ENCODE measurements around the gene SERPINH1.
A peak's percentile ranks its signal among the peaks of the same experiment; 100 is the strongest.

SERPINH1 gene

DNA sequence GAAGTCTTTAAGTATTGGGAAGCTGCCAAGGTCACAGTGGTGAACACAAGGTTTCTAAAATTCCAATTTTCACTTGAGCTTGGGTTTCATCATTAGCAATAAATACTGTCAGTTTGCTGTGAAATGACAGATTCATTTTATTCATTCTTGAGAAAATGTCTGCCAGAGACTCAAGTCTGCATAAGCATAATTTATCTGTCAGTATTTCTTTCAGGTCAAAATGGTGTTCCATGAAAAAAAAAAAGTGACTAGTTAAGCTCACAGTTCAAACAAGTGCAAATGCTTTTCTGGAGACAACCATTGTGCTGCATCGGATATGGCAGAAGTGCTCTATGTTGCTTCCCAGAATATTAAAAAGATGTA, 28.2 kb upstream of the SERPINH1 start:
- DNase-seq: no peak

- DNase-seq: no peak
Measured at GRCh38 chr11:75534259-75535069, 27.6 kb upstream of the SERPINH1 start.

DNA sequence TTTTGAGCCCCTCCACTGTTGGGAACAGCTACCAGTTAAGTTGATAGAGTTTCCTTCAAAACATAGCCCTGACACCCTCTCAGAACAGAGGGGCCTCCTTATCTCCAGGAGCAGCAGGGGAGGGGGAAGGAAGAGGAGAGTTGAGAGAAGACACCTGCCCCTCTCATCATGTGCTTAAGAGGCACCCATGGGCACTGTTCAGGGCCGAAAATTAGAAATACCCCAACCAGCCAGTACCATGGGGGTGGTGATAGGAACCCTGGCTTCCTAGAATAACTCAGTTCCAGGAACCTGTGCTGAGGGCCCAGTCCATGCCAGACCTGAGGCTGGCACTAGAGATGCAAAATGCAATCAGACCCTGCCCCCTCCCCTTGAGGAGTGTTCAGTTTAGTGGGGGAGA, 27.0 kb upstream of the SERPINH1 start:
- DNase-seq: no peak

- DNase-seq: peak; percentile 44
Measured at GRCh38 chr11:75536786-75537641, 25.0 kb upstream of the SERPINH1 start.

- no peak for DNase-seq
Measured at GRCh38 chr11:75537740-75538139, 24.3 kb upstream of the SERPINH1 start.

DNA sequence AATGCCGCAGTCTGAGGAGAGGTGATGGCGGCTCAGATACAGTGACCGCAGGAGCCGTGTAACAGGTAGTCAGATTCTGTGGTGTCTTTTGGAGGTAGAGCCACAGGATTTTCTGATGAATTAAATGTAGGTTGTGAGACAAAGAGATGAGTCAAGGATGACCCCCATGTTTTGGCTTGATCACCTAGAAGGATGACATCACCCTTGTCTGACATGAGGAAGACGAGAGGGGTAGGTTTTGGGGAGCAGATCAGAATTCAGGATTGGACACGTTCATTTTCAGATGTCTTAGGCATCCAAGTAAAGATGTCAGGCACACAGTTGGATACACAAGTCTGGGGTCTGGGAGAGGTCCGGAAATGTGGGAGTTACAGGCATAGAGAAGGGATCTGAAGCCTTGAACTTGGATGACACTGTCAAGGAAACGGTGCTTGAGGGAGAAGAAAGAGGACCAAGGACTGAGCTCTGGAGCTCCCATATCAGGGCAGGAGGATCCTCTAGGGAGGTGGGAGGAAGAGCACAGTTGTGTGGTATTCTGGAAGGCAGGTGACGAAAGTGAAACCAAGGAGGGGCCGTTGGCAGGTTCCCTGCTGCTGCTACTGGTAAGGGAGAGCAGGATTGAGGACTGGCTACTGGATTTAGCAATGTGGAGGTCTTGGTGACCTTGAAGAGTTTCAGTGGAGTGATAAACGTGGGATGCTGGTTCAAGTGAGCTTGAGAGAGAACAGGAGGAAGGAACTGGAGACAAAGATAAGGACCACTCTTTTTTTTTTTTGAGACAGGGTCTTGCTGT, 23.7 kb upstream of the SERPINH1 start:
- DNase-seq: no peak

DNA sequence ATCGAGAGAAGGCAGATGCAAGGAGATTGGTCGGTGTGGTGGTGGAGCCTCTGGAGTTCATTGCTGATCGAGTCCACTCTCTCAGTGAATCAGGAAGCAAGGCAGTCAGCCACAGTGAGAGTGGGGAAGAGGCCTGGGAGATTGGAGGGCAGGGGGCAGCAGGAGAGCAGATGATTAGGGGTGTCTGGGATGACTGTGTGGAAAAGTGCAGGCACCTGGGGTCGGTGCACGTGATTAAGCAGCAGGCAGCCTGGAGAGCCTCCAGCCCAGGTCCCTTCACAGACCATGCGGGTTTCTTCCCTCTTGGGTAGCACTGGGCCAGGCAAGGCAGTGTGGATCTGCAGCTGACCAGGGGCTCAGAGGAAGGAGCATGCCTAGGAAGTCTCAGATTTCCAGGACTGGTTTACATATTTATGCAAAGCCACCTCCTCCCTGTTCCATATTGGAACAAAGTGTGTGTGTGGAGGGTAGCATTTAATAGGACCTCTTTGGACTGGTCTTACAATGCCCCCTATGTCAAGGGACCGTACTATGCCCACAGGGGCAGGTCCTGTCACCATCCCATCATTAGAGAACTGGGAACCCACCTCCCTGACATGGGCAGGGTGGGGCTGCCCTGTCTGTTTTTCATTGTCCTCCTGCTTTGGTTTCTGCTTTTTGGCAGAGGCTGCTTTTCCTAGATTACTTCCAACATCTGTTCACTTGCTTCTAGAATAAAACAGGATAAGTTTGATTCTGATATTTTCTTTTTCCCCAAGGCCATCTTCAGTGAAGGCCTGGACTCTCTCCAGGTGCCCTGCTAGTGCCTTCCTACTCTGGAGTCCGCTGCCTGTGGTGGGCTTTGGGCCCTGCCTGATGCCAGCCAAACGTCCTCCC, 22.4 kb upstream of the SERPINH1 start:
- no peak for DNase-seq

DNA sequence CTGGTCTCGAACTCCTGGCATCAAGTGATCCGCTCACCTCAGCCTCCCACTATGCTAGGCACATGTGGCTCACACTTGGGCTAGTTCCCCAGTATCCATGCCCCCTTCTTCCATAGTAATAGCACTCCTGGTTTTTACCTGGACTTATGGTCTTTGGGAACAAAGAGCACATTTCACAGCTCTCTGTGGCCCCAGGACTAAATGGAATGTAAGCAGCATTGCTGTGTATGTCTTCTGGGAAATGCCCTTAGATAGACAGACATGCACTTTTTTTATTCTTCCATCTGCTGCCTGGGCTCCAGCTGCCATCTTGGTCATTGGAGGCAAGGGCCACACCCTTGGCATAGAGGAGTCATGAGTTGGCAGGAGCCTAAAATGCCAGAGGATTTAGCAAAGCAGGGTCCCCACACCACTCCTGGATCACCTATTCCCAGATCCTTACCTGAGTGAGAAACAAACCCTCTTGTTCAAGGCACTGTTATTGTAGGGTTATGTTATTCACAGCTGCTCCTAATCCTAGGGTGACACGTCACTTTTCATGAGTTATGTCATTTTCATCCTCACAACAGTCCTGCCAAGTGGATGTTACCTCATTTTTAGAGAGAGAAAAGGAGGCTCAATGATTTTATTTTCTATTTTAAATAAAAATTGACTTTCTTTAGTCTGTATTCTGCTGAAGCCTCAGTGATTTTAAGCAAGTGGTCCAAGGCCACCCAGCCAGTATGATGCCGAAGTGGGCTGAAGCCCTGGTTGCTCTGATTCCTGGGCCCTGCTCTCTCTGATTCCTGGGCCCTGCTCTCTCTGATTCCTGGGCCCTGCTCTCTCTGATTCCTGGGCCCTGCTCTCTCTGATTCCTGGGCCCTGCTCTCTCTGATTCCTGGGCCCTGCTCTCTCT, 20.6 kb upstream of the SERPINH1 start:
- no peak for DNase-seq

GRCh38 chr11:75542088-75542438, 20.0 kb upstream of the SERPINH1 start:
- no peak for DNase-seq

- DNase-seq: no peak
Measured at GRCh38 chr11:75543806-75544205, 18.2 kb upstream of the SERPINH1 start.

GRCh38 chr11:75547177-75547576, 14.9 kb upstream of the SERPINH1 start:
- DNase-seq: no peak

- peak; percentile 31 for DNase-seq
Measured at GRCh38 chr11:75547617-75548058, 14.4 kb upstream of the SERPINH1 start.

DNA sequence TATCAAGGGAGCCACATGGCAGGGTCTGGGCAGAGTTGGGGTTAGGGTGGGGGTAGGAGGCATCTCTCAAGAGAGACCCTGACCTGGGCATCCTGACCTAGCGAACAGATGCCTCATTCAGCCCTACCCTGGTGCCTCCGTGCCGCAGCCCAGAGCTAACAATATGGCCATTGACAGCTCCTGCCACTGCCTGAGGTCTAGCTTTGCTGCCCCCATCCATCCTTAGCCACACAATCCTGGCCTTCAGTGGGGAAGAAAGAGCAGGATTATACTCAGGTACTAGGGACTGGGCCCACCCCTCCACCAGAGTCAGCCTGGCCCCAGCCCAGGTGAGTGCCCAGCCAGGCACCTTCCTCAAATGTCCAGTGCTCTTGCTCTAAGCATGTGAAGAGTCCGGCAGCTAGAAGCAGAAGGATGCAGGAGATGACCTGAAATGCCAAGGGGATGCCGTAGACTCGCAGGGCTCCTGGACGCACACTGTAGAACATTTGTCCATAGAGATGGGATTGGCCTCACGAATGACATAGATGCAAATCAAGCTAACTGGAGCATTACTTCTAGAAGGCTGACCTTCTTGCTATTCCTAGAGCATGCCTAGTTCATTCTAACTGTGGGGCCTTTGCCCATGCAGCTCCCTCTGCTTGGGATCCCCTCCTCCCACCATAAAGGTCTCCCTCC, 13.3 kb upstream of the SERPINH1 start:
- no peak for DNase-seq

GRCh38 chr11:75549370-75549958, 12.6 kb upstream of the SERPINH1 start:
- no peak for DNase-seq

GRCh38 chr11:75553182-75553581, 8.9 kb upstream of the SERPINH1 start:
- no peak for DNase-seq

DNA sequence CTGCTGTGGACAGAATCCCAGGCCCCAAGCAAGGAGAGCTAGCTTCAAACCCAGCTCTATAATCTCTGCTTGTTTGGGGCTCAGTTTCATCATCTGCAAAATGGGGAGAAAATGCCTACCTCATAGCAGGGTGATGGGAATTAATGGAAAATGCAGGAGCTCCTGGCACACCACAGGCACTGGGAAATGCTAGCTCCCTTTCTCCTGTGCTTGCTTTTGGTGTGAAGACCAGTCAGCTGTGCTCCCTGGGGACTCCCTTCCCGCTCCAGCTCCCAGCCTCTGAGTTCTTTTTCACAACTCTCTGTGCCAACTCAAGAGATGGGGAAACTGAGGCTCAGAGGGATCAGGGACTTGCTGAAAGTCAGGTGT, 8.2 kb upstream of the SERPINH1 start:
- no peak for DNase-seq

- DNase-seq: no peak
Measured at GRCh38 chr11:75554258-75555022, 7.6 kb upstream of the SERPINH1 start.

DNA sequence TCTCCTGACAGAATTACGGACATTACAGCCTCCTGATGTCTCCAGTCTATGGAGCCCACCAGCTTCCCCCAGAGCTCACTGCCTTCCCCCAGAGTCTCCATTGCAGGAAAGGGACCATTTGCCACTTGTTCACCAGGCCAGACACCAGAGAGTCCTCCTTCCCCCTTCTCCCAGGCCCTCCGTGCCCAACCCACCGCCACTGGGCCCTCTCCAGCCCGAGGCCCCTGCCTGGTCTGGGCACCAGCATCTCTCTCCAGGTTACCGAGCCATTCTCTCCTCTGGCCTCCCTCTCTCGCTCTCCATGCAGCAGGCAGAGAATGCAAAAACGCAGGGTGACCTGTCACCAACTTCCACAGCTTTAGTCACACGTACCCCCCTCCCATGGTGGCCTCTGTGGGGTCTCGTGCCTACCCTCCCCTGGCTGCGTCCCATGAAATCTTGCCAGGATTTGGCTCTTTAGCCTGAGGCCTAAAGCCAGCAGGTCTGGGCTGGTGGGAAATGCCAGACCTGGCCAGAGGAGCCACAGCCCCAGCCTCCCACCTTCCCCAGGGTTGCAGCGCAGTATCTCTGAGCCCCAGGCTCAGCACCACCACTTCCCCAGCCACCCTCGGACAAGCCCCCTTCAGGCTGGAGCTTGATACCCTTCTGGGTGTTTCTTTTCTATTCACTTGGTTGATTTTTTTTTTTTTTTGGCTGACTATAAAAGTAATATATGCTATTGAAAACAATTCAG, 6.8 kb upstream of the SERPINH1 start:
- DNase-seq: no peak

DNA sequence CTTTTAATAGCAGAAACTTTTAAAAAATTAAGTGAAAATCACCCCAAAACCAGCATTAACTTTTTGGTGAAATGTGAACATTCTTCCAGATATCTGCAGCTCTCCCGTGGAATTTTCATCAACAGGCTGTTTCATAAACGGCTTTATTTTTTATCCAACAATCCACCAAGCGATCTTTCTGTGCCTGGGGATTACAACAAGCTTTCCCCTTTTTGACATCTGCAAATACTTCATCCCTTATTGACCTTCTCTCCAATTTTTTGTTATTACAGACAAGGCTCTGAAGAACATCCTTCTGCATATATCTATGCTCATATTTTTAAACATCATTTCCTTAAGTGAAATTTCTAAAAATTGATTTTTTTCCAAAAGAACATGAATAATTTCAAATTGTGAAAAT, 5.8 kb upstream of the SERPINH1 start:
- DNase-seq: no peak

Data from activated CD8-positive, alpha-beta memory T cell treated with anti-CD3 and anti-CD28 coated beads, Interleukin-2, amount 50 U/mL, for 4 hours (primary cell).